ENCODE measurements around the gene SLC7A6OS.

Gene SLC7A6OS

DNA sequence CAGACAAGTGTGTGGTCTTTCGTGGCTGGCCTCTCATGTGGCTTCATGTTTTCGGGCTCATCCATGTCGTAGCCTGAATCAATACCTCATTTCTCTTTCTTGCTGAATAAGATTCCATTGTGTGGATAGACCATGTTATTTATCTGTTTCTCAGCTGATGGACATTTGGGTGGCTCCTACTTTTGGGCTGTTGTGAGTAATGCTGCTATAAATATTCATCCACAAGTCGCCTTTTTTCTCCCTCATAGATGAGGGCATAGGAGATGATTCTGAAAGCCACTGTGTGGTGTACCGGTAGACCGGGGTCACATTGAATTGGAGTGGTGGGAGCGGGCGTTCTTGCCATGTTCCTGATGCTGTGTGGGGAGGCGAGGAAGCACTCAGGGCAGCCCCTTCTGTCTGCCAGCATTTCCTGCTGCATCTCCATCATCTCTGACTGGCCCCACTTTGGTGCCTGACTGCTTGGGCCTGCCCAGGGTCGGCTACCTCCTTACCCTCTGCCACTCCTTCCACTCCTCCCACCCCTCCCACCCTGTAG, 40.1 kb upstream of the SLC7A6OS start:
- no peak overlapping the region for H3K4me3 ChIP-seq (ENCODE audit: low read depth, low read length)
- TF ChIP-seq, protein P1, sequence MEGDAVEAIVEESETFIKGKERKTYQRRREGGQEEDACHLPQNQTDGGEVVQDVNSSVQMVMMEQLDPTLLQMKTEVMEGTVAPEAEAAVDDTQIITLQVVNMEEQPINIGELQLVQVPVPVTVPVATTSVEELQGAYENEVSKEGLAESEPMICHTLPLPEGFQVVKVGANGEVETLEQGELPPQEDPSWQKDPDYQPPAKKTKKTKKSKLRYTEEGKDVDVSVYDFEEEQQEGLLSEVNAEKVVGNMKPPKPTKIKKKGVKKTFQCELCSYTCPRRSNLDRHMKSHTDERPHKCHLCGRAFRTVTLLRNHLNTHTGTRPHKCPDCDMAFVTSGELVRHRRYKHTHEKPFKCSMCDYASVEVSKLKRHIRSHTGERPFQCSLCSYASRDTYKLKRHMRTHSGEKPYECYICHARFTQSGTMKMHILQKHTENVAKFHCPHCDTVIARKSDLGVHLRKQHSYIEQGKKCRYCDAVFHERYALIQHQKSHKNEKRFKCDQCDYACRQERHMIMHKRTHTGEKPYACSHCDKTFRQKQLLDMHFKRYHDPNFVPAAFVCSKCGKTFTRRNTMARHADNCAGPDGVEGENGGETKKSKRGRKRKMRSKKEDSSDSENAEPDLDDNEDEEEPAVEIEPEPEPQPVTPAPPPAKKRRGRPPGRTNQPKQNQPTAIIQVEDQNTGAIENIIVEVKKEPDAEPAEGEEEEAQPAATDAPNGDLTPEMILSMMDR (IDR thresholded peaks at IDR 0.05; ENCODE audit: low read depth, low read length), result no peak
- DNase-seq (ENCODE audit: low read depth, low spot score), result no peak
- in situ Hi-C loops (cut with HindIII; ENCODE audit: low sequenced_read_pairs), result no loop called here

DNA sequence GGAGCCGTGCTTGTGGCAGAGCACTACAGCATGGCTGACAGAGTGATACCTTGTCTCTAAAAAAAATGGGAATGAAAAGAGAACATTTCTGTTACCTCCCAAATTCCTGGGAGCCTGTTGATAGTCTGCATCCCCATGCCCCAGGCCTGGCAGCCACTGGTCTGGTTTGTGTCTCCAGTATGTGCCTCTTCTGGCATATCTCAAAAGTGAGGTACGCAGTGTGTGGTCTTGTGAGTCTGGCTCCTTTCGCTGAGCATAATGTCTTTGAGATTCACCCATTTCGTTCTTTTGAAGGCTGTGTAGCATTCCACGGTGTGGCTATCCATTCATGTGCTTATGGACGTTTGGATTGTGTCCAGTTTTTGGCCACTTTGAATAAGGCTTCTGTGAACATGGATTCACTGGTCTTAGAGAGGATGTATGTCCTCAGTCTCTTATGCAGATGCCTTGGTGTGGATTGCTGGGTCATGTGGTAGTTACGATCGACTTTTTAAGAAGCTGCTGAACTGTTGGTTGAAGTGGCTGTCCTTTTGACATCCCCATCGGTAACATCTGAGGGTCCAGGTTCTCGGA, 39.2 kb upstream of the SLC7A6OS start:
- in situ Hi-C loops (cut with HindIII; ENCODE audit: low sequenced_read_pairs), result no loop called here
- TF ChIP-seq, protein P1 (IDR thresholded peaks at IDR 0.05; ENCODE audit: low read depth, low read length), result no peak
- H3K4me3 ChIP-seq (ENCODE audit: low read depth, low read length), result no peak overlapping the region
- DNase-seq (ENCODE audit: low read depth, low spot score), result no peak

DNA sequence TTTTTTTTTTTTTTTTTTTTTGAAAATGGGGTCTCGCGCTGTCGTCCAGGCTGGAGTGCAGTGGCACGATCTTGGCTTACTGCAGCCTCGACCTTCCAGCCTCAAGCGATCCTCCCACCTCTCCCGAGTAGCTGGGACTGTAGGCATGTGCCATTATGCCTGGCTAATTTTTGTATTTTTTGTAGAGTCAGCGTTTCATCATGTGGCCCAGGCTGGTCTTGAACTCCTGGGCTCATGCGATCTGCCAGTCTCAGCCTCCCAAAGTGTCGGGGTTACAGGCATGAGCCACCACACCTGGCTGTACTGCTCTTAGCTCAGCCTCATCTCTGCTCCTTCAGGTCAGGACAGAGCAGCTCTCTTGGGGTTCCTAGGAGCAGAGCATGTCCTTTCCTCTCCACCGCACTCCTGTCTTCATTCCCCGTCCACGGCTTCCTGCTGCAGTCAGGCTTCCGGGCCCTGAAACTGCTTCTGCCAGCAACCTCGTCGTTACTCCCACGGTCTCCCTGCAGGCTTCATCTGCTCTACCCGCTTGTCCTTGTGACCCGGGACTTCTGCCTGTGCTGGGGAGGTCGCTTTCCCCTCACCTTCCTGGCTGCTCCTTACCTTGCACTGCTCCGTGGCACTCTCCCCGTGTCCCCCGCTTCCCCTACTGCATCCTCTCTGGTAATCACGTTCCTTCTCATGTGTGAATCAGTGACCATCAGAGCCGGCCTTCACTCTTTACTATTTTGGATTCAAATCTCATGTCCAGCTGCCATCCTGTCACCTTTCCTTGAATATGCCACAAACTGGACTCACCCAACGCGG, 38.1 kb upstream of the SLC7A6OS start:
- TF ChIP-seq, protein P1 (IDR thresholded peaks at IDR 0.05; ENCODE audit: low read depth, low read length), result no peak
- DNase-seq (ENCODE audit: low read depth, low spot score), result no peak
- in situ Hi-C loops (cut with HindIII; ENCODE audit: low sequenced_read_pairs), result no loop called here
- no peak overlapping the region for H3K4me3 ChIP-seq (ENCODE audit: low read depth, low read length)

DNA sequence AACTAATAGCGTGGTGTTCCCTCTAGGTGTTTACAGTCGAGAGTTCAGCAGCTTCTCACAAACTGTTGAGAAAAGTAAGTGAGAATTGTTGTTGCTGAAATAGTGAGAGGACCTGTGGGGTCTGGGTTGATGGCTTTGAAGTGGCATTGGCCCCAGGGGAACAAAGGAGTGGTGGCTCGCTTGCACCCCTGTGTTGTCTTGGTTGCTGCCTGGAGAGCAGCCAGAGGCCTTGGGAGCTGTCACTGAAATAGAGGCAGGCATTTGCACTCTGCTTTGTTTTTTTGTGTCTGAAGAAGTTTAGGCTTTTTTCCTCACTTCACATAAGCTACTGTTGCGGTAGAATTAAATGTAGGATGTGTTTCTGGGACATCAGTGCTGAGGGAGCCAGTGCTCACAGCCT, 36.9 kb upstream of the SLC7A6OS start:
- TF ChIP-seq, protein P1 (IDR thresholded peaks at IDR 0.05; ENCODE audit: low read depth, low read length), result no peak
- DNase-seq (ENCODE audit: low read depth, low spot score), result no peak
- in situ Hi-C loops (cut with HindIII; ENCODE audit: low sequenced_read_pairs), result no loop called here
- no peak overlapping the region for H3K4me3 ChIP-seq (ENCODE audit: low read depth, low read length)

DNA sequence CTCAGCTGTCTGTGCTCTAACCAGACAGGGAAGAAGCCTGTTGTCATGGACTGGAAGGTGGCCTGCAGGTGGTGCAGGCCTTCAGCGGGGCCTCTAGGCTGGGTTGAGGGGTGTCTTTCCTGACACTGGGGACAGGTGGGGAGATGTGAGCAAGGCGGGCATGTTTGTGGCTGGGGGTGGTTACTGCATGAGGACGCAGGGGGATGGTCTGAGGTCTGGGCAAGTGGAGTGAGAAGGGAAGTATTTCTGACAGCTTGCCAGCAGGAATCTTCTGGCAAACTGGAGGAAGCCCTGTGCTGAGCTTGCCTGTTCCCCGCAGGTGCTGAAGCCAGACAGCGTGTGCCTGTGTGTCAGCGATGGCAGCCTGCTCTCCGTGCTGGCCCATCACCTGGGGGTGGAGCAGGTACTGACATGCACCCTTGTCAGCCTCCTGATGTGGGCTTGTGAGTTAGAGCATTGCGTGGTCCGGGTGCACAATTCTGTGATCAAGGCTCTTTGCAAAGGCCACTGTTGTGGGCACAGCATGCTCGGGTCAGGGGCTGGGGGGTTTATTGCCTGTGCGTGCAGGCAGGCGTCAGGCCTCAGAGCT, 36.2 kb upstream of the SLC7A6OS start:
- in situ Hi-C loops (cut with HindIII; ENCODE audit: low sequenced_read_pairs), result no loop called here

DNA sequence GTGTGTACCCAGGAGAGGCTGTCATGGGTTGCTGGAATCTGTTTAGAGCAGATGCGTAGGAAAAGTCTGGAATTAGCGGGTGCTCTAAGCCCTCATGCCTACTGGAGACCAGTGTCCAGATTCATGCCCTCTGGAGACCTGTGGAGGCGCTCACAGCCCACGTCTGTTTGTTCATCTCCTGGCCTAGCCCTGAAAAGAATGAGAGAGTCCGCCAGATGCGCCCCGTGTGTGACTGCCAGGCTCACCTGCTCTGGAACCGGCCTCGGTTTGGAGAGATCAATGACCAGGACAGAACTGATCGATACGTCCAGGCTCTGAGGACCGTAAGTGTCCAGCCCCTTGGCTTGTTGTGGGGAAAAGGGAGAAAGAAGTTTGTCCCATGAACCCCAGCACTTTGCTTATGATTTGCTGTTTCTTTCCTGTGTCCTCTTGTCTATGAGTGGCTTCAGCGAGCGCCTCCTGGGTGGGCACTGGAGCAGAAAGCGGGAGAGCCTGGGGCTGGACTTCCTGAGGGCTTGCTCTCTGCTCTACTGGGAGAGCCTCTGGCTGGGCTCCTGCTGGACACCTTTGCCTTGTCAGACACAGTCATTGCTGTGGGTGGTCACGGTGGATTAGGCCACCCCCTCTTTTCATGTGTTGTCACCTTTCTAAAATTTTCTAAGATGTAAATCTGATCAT, 35.4 kb upstream of the SLC7A6OS start:
- in situ Hi-C loops (cut with HindIII; ENCODE audit: low sequenced_read_pairs), result no loop called here

More for the DNA sequence above, 36.2 kb upstream of the SLC7A6OS start:
- TF ChIP-seq, protein P1 (IDR thresholded peaks at IDR 0.05; ENCODE audit: low read depth, low read length), result no peak
- H3K4me3 ChIP-seq (ENCODE audit: low read depth, low read length), result no peak overlapping the region
- DNase-seq (ENCODE audit: low read depth, low spot score), result no peak

More for the DNA sequence above, 35.4 kb upstream of the SLC7A6OS start:
- H3K4me3 ChIP-seq (ENCODE audit: low read depth, low read length), result no peak overlapping the region
- TF ChIP-seq, protein P1 (IDR thresholded peaks at IDR 0.05; ENCODE audit: low read depth, low read length), result no peak
- DNase-seq (ENCODE audit: low read depth, low spot score), result no peak
